ENCODE results near the gene TEX261.

Gene TEX261

DNA sequence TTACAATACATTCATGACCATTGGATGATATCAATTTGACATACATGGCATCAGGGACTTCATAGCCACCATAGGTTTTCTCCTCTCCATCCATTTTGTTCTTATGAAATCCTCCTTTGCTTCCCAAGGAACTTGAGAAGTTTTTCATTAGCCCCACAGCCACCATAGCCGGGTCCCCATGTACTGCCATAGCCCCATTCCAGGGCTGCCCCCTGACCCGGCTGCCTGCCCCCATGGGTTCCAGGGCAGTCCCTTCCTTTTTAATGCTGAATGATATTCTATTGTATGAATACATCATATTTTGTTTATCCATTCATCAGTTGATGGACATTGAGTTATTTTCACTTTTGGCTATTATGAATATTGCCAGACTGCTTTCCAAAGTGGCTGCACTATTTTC, 38.5 kb downstream of the TEX261 start:
- DNase-seq, result no peak

DNA sequence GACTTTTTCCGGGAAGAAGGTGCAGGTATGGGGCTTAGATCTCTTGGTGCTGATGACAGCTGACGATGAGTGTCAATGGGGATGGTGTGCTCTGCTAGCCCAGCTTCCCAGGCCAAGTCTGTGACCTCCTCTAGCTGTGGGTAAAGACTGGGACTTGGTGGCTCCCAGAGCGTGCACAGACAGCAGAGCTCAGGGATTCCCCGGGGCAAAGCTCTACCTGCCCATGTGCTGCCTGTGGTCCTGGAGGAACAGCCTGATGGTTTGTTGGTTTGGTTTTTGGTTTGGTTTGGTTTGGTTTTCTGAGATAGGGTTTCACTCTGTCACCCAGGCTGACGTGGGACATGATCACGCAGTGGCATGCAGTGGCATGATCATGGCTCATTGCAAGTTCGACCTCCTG, 39.8 kb downstream of the TEX261 start:
- DNase-seq, result no peak

DNA sequence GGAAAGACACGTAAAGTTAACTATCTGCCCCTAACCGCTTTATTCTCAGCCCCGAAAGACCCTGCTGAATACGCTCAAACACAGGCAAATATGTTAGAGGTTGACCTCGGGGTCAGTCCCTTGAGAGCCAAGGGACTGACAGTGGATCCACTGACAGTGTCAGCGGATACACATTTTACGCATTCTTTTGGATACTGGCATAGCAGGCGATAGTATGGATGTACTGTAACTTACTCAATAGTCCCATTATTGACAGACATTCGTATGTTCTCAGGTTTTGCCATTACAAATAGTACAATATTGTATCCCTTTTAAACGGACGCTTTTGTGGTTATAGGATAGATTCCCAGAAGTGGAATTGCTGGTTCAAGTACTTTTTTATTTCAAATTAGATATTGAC, 45.6 kb downstream of the TEX261 start:
- DNase-seq, result no peak

DNA sequence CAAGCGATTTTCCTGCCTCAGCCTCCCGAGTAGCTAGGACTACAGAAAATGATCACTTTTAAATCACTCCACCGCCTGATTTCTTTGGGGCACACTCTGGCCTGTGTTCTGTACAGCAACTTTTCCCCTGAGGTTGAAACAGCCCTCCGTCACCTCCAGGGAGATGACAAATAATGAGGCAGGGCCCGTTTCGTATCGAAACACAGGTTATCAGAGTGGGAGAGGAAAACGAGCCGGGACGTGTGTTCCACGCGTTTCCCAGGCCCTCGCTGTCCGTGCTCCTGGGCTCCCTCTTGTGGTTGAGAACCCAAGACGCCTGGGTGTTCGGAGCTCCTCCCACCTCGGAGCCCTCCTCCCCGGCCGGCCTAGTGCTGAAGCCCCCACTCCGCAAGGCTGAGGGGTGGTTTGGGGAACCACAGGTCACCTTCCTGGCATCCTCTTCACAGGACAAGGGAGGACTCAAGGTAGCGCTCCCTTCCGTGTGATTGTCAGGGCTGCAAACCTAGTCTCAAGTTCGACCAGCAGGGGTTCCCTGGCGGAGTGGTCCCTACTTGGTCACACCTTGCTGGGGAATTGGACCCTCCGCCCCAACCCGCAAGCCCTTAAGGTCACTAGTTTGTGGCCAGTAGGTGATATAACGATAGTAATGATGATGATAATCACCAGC, 46.2 kb downstream of the TEX261 start:
- peak; percentile 52 for DNase-seq

DNA sequence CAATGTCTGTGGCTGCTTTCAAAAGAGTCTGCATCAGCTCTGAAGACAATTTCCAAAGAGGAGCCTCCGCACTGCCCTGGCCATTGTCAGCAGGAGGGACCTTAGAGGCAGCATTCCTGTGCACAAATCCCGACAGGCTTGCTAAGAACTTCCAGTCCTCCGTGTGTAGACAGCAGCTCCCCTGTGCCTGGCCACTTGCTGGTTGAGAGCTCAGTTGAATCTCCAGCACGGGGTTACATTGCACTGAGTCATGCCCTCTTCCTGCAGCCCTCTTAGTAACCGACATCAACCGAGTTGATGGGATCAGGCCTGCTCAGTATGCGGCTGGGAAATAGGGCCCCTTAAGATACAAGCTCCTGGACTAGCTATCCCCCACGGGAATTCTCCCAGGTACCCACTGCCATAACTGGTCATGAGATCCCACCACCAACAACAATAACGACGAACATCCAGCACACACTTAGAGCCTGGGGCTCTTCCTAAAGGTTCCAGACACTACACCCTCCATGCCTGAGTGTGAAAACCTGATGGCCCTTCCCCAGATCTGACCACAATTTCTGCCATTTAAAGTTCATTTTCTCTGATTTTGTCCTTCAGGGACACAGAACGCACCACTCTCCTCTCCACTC, 47.0 kb downstream of the TEX261 start:
- DNase-seq, result peak; percentile 44

DNA sequence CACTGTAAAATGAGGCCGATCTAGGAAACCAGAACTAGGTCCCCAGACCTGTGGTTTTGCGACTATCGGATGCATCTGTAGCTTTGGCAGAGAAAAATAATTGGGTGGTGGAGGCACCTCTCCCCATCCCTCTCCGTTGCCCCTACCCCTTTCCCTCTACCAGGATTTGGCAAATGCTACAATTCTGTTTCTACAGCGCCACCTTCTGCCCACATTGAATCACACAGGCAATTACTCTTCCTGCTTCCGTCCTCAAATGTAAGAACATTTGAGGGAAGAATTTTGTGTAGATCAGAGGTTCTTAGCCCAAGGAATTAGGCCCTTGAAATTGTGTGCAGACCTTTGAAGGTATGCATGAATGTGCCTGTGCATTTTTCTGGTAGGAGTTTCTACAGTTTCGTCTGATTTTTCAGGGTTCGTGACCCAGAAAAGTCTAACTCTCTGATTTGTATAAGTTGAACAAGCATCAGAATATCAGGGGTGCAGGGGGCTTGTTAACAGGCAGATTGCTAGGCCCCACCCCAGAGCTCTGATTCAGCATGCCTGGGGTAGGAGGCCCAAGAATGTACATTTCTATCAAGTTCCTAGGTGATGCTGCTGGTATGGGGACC, 47.7 kb downstream of the TEX261 start:
- no peak for DNase-seq

DNA sequence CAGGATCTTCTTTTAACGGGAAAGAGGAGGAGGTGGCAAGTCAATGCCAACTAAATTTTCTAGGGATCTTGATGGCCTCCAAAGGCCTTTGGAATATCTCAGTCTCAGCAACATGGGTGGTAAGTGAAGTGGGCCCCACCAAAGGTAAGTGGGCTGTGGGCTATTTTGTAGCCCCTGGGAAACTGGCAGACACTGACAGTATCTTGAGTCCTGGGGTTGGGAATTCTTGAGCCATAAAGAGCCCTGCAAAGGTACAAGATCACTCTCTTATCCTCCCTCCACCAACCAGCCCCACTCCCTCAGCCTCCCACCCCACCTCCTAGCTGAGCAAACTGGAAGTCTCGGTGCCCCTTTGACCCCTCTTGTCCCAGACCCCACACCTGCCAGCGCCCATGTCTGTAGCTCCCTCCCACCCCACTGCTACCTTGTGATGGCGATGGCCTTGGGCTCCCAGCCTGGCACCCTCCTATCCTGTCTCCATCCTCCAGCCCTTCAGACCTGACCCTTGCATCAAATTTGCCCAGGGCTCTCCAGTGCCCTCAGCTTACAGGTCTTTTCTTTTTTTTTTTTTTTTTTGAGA, 50.5 kb downstream of the TEX261 start:
- DNase-seq, result no peak

DNA sequence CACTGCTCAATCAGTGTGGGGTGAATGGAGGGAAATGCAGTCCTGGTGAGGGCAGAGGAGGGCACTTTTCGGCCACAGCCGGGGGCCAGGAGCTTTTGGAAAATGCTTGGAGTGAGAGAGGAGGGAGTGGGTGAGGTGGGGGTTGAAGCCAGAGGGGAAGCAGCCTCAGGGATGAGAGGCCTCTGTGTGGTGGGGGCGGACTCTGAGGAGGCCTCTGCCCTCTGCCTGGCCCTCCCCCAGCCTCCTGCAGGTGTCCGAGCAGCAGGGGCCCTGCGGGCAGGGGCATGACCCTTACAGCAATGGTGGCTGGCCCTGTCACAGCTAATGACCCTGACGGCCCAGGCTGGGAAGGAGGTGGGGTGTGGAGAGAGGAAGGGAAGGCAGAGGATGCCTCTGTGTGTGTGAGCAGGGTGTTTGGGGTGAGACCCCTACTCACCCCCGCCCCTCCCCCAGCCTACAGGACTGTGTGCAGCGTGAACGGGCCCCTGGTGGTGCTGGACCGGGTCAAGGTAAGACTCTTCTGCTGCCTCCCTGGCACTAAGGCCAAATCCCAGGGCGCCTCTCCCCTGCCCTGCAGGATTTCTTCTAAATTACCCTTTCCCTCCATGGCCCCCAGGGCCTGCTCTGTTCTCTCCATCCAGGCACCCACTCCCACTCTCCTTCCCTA, 51.3 kb downstream of the TEX261 start:
- DNase-seq, result no peak

DNA sequence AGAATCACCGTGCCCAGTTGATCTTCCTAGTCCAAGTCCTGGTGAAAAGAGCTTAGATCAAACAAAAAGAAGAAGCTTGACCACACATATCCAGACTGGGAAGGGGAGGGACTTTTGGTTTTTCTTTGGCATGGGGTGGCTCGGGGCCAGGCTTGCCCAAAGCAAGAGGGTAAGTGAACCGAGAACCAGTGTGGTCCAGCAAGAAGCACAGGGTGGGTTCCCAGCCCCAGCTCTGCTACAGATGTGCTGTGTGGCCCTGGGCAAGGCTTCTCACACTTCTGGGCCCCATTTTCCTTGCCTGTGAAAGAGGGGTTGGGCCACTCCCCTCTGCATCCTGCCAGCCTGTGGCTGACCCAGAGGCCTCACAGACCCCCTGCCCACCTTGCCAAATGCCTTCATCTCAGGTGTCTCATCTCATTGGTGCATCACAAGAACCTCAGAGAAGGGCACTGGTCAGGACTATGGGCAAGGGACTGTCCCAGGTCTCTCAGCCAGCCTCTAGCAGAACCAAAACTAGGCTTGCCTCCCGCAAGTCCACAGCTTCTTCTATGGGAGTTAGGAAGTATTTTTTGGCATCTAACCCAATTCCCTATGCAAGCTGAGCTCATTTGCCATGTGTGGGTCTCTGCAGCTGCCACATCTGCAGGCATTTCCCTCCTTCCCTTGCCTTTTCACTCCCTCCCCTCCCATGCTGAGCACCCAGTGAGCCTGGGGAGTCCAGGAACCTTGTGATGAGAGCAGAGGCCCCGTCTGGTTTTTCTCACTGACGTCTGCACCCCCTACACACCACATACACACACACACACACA, 52.1 kb downstream of the TEX261 start:
- no peak for DNase-seq

DNA sequence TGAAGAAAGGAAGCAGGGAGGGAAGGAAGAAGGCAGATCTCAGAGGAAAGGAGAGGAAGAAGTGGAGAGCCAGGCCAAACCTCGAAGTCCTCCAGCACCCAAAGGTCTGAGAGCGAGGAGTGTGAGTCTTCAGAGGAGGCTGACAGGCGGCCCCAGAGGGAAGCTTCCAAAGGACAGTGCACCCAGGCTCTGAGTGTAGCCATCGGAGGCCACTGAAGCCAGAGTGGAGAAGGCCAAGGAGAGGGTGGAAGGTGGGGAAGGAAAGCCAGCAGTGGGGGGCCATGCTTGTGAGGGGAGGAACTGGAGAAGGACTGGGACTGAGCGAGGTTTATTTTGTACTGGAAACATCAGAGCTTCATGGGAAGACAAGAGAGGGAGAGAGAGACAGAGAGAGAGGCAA, 53.0 kb downstream of the TEX261 start:
- DNase-seq, result no peak

DNA sequence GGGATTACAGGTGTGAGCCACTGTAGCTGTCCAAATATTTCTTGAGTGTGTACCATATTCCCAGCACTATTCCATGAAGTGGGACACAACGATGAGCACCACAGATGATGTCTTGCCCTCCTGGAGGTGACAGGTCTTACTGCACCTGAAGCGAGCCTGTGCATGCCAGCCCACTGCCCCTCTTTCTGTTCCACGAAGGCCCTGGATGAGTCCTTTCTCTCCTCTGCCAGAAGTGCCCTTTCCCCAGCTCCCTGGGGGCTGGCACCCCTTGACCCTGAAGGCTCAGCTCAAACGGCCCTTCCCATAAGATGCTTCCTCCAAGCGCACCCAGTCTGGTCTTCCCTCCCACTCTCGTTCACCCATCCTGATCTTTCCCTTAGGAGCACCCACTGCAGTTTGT, 53.5 kb downstream of the TEX261 start:
- DNase-seq, result no peak

DNA sequence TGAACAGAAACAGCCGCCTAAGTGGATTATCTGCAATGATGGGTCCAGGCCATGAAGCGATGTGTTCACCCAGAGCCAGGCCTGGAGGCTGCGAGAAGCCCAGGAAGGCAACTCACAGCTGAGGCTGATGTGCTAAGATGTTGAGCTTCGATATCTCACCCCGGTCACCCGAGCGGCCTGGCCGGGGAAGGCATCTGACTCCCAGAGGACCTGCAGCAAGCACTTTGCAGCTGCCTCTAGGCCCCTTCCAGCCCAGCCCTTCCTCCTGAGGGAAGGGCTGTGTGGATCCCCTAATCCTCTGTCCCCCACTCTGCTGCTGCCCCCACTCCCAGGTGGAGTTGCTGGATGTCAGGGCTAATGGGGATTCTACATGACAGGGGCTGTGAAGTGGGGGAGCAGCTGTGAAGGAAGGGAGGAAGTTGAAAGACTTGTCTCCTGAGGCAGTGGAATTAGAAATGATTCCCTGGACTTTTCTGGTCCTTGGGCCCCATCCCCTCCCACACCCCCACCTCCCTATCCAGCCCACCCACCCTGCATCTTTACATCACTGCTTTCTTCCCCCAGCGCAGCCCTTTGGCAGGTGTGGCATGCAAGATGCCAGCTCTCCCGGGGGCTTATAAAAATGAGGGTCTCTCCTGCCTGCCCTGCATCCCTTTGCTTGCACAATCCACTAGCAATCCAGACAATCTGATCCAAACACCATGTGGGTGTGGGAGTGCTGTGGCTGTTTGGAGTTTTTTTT, 54.7 kb downstream of the TEX261 start:
- DNase-seq, result no peak

DNA sequence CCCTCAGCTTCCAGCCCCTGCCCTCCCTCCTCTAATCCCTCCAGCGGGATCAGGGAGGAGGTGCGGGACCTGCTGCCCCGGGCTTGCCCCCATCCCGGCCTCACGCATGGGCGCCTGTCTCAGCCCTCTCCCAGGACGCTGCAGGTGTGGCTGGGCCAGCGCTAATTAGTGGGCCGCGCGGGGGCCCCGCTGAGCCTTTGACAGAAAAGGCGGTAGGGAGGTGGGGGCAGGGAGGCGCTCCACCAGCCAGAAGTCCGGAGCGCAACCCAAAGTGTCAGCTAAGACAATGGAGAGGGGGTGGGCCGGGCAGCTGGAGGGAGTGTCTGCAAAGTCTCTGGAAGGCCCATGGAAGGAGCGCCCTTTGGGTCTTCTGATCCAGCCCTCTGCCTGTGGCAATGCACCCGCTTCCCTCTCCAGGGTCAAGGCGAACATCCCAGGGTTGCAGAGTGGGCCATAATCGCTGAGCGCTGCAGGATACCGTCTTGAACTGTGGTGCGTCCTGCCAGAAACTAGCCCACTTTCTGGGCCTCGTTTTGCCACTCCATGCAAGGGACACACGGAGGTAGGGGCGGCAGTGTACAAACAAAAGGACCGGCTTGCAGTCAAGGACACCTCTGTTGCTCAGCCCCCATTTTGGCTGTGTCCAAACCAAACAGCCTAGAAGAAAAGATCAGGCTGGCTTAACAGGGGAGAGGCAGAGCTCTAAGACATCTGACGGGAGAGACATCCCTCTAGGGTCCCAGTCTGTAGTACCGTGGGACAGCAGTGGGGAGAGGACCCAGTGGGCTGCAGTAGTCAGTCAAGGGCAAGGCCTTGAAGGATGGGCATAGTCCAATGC, 55.5 kb downstream of the TEX261 start:
- no peak for DNase-seq

DNA sequence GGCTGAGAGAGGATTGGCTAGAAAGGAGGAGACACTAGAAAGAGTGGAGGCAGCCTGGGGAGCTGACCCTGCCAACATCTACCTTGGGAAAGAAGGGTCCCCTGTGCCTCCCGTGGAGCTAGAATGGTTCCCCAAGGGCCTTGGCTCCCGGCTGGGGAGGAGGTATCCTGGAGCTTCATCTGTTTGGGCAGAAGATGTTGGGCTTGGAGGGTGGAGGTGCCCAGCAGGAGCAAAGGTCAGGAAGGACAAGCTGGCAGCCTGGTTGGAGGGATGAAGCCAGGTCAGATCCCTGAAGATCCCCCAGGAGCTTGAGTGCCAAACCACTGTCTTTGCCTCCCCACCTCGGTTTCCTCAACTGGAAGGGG, 56.1 kb downstream of the TEX261 start:
- no peak for DNase-seq

DNA sequence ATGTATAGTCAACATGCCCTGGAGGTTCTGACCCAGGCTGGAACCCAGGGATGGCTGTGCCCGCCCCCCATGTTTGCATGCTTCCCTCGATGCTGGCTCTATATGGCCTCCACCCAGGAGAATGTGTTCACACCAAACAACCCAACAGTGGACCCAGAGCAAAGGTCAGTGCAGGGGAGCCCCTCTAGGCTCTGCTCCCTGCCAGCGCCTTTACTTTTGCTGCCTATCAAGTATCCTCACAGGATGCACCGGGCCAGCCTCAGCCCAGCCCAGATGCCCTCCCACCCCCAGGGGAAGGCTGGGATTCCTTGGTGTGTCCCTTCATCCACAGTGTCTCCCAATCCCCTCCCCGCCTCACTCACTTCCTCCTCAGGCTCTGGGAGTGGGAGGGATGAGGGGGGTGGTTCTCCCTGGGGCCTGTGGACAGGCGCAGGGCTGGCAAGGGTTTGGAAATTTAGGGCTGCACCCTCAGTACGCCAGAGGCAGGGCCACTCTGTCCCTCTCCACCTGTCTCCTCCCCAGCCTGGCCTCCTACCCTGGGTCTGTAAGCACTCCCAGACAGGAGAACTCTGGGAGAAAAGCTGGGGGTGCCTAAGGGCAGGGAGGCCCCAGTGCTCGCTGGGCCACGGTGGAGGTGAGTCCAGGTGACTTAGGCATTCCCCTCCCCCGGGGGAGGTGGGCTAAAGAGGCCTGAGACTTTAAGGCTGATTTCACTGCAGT, 56.6 kb downstream of the TEX261 start:
- DNase-seq, result no peak

DNA sequence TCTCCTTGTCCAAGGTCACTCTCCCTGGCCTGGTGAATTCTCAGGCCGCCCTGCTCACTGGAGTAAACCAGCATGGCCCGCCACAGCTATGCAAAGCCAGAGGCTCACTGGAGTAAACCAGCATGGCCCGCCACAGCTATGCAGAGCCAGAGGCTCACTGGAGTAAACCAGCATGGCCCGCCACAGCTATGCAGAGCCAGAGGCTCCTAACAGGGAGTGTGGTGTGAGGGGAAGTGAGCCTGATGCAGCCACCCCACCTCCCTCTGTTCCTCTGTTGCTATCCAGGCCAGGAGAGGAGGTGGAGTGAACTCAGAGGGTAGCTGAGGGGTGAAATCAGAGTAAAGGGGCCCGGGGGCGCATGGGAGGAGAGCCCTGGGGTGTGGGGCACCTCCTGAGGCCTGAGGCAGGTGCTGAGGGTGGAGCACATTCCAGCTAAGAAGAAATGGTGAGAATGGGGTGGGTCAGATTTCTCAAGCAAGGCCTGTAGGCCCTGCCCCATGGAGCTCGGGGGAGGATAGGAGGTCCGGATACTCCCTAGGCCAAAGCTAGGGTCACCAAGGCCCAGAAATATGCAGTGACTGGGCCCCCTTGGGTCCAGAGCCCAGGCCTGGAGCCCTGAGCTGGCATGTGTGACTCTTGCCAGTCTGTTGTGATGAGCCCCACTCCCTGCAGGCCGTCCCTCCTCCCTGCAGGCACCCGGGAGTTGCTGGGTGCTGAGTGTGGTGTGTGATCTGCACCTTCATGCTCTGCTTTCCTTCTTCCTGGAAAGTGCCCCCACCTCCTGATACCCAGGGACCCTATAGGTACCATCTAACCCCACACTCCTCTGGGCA, 57.5 kb downstream of the TEX261 start:
- DNase-seq, result peak; percentile 50

DNA sequence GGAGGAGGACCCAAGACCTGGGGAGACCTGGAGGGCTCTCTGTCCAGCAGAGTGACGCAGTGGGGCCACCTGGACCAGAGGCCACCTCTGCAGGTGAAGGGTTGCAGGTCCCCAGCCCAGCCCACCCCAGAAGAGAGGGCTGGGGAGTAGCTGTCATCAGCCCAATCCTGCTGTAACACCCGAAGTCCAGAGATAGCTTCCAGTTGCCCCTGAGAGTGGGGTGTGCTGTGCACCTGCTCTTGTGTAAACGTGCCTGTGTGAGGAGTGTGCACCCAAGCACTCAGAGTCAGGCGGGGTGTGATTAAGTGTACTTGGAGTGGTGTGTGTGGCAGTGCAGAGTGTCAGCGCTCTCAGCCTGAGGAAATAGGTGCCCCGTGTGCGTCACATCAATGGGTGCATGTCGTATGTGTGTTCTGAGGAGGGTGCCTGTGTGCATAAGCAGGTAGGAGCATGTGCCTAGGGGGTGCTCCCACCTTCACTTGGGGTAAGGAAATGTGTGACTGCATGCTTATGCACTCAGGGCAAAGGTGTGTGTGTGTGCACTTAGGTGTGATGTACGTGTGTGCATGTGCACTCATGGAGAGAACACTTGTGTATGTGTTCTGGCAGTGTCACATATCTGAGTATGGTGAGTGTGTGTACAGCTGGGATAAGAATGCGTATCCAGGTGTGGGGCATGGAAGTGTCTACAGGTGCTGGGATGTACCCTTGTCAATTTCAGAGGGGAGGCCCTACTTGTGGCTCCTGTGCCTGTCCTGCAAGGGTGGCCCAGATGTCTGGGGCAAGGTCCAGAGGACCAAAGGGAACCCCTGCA, 58.3 kb downstream of the TEX261 start:
- no peak for DNase-seq
